Measurements from ENCODE around the gene SNCAIP. TPM values are rescaled to one million over a fixed set of nuclear protein-coding genes. Genes with fewer than 3 reads are reported as not detected.

SNCAIP gene
- total and polyA plus RNA-seq, 3 donors from 2014 or later, result 12.7 to 28.4 (median 16.1) TPM

- Histone ChIP-seq H3K36me3 (ENCODE audit: low read depth, missing control alignments) (no peaks in the 10 kb centered on the region), H3K9me3 (no peaks in the 10 kb centered on the region), H3K4me3 (no peak overlapping the region), H3K27ac (no peak overlapping the region), H3K27me3 (no peaks in the 10 kb centered on the region), H3K4me1 (no peaks in the 10 kb centered on the region)
- intact Hi-C loops (cut with DNase I; ENCODE audit: low total_unique reads), result no loop called here
- TF ChIP-seq POLR2A (IDR thresholded peaks at IDR 0.05) (no peak), CTCF (IDR thresholded peaks at IDR 0.05) (no peak)
- DNase-seq, result no peak
Observed at GRCh38 chr5:122499585-122499984, 187.5 kb downstream of the SNCAIP start.

DNA sequence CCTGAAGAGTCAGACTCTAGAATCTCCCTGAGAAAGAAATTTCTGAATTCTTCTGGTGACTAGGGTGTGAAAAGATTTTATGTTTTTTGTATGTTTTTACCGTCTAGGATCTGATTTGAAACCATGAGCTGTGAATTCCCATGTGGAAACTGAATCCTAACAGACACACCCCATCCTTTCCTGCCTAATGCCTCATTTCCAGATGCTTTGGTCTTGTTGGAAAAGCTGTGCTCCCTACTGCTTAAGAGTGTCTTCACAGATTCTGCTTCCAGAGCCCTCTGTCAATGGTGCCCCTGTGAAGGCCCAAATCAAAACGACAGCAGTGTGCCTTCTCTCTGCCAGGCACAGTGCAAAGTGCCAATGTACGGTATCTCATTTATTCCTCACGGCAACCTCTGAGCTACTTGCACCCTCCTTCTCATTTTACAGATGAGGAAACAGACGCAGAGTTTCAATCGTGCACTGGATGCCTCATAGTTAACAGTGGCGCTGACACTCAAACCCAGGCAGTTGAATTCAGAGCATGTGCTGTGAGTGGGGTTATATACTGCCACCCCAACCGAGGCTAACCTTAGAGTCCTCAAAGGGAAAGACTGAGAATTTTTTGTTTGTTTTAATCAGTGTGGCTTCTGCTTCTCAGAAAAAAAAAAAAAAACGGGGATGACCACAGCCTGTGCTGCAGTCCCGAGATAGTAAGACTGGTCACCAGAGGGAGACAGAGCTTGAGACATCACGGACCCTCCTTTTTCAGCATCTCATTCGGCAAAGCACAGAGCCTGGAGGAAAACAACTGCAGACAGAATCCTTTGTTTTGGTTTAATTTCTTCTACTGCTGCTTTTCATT lies 188.4 kb downstream of the SNCAIP start:
- no peaks in the 10 kb centered on the region for H3K9me3 ChIP-seq
- TF ChIP-seq POLR2A (IDR thresholded peaks at IDR 0.05) (no peak), CTCF (IDR thresholded peaks at IDR 0.05) (peak in 1 of 3 experiments; percentile 55)
- no peaks in the 10 kb centered on the region for H3K4me1 ChIP-seq
- no peaks in the 10 kb centered on the region for H3K27me3 ChIP-seq
- peak overlapping the region in 1 of 2 donors; percentile 36 for H3K27ac ChIP-seq
- intact Hi-C loops (cut with DNase I; ENCODE audit: low total_unique reads), result no loop called here
- H3K4me3 ChIP-seq, result no peak overlapping the region
- peak; percentile 67 for DNase-seq
- 44 to 48% methylated on average over 12 of the region's 12 CpGs for WGBS, 2 donors
- H3K36me3 ChIP-seq (ENCODE audit: low read depth, missing control alignments), result no peaks in the 10 kb centered on the region

DNA sequence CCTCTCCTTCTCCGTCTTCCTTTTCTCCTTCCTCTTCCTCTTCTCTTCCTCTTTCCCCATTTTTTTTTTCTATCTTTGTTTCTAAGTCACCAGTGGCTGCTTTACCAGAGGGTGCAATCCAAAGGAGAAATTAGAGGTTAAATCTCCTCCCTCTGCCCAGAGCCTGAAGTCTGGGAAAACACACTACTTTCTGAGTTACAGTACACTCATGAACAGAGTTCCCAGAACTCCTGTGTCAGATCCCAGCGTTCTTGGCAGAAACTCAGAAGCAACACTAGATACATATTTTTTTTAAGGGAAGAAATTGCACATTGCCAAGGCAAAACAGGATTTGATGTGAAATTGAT lies 189.0 kb downstream of the SNCAIP start:
- Histone ChIP-seq H3K36me3 (ENCODE audit: low read depth, missing control alignments) (no peaks in the 10 kb centered on the region), H3K4me3 (no peak overlapping the region), H3K27me3 (no peaks in the 10 kb centered on the region), H3K27ac (peak overlapping the region in 1 of 2 donors; percentile 36), H3K9me3 (no peaks in the 10 kb centered on the region), H3K4me1 (no peaks in the 10 kb centered on the region)
- TF ChIP-seq POLR2A (IDR thresholded peaks at IDR 0.05) (no peak), CTCF (IDR thresholded peaks at IDR 0.05) (no peak)
- peak; percentile 55 for DNase-seq
- 35 to 53% methylated on average over 2 of the region's 2 CpGs for WGBS, 2 donors
- intact Hi-C loops (cut with DNase I; ENCODE audit: low total_unique reads), result no loop called here

DNA sequence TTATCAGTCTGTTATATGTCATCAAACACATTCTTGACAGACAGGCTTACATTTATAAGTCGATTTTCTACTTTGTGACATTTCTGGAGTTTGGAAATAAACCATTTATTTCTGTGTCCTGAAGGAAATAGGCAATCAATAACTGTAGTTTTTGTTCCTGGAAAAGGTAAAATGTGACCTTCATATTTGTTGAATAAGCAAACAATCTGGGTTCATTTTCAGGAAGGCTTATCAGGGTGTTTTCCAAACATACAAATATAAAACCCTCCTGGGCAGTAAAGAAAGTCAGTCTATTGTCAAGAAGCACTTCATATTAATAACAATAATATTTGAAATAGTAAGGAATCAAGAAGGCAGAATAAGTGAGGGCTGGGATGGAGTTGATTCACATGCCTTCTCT lies 195.0 kb downstream of the SNCAIP start:
- intact Hi-C loops (cut with DNase I; ENCODE audit: low total_unique reads), result no loop called here
- no peak for DNase-seq
- Histone ChIP-seq H3K36me3 (ENCODE audit: low read depth, missing control alignments) (no peaks in the 10 kb centered on the region), H3K4me3 (no peak overlapping the region), H3K9me3 (no peaks in the 10 kb centered on the region), H3K27ac (no peak overlapping the region), H3K4me1 (no peaks in the 10 kb centered on the region), H3K27me3 (no peaks in the 10 kb centered on the region)
- TF ChIP-seq CTCF (IDR thresholded peaks at IDR 0.05) (no peak), POLR2A (IDR thresholded peaks at IDR 0.05) (no peak)
- 67 to 91% methylated on average over 1 of the region's 1 CpG for WGBS, 2 donors

- no peak for DNase-seq
- intact Hi-C loops (cut with DNase I; ENCODE audit: low total_unique reads), result no loop called here
- WGBS, 2 donors, result 87 to 89% methylated on average over 5 of the region's 5 CpGs
- H3K4me1 ChIP-seq, result no peaks in the 10 kb centered on the region
- H3K4me3 ChIP-seq, result no peak overlapping the region
- no peaks in the 10 kb centered on the region for H3K27me3 ChIP-seq
- H3K36me3 ChIP-seq (ENCODE audit: low read depth, missing control alignments), result no peaks in the 10 kb centered on the region
- TF ChIP-seq POLR2A (IDR thresholded peaks at IDR 0.05) (no peak), CTCF (IDR thresholded peaks at IDR 0.05) (no peak)
- H3K27ac ChIP-seq, result no peak overlapping the region
- H3K9me3 ChIP-seq, result no peaks in the 10 kb centered on the region
Observed at GRCh38 chr5:122507581-122507980, 195.5 kb downstream of the SNCAIP start.
